K562 (cell line): ENCODE data around the gene UBTD1. TPM values are rescaled to one million over a fixed set of nuclear protein-coding genes. Genes with fewer than 3 reads are reported as not detected.

Source experiments
- ATAC-seq: fragments of 200-7000 bp; cut with Tn5 transposase; 3 replicates; pipeline ENCODE4 v1.9.1; 2020; ENCODE audit warnings: moderate library complexity
- BruUV-seq: library from RNA; stranded (reverse); fragments of 400-500 nt; replicated peaks from 2 replicates; lab custom pipeline; 2021; lab: Mats Ljungman, UMichigan
- CTCF ChIA-PET: fragments of 300-600 bp; formaldehyde crosslinking; extraction: SDS; loops from one replicate; lab custom pipeline; 2021; ENCODE audit warnings: low intra/inter-chr PET ratio; lab: Yijun Ruan, JAX
- POLR2A ChIA-PET: fragments of 300-600, 350-650 bp; sonication (Branson Sonifier 250); formaldehyde crosslinking; extraction: SDS; loops from one replicate; lab custom pipeline; 2021; ENCODE audit warnings: antibody characterized with exemption, inconsistent platforms; lab: Yijun Ruan, JAX
- DNase-seq, 4 experiments: peaks; one replicate each; pipeline versions ENCODE4 v3.0.0 to v3.0.0-alpha.2; 2011 to 2018; ENCODE audit warnings: low spot score in 3 of 4, mixed read lengths in 3 of 4; ENCODE audit errors: extremely low read depth in 1 of 4
- FAIRE-seq: peaks from 2 replicates; lab custom pipeline; 2011; peaks lifted over from hg19 to GRCh38; lab: Jason Lieb, UNC
- H2AFZ ChIP-seq: 2 replicates; pipeline ENCODE4 v1.6.0; 2011; ENCODE audit warnings: low read depth, low read length, control low read depth, inconsistent platforms
- H3K27ac ChIP-seq: fragments of 200-600 bp; 3 replicates; pipeline ENCODE4 v1.8.0; 2011; ENCODE audit warnings: low read depth, mild to moderate bottlenecking, control low read depth, inconsistent platforms, low read length, moderate library complexity, mixed read lengths; ENCODE audit errors: extremely low read depth
- H3K27me3 ChIP-seq, 2 experiments: fragments of 300-600 bp in 1 of 2; 2 replicates in 1 of 2; 3 replicates in 1 of 2; pipeline versions ENCODE4 v1.6.0 to v1.8.0; 2011; ENCODE audit warnings: inconsistent platforms in 2 of 2, low read length in 2 of 2, mild to moderate bottlenecking in 1 of 2, mixed read lengths in 1 of 2, moderate library complexity in 1 of 2; ENCODE audit not compliant: control insufficient read depth in 2 of 2, insufficient read depth in 2 of 2
- H3K36me3 ChIP-seq: fragments of 300-600 bp; 3 replicates; pipeline ENCODE4 v1.8.0; 2011; ENCODE audit warnings: mild to moderate bottlenecking, low read length, inconsistent platforms; ENCODE audit not compliant: control insufficient read depth, insufficient read depth
- H3K4me1 ChIP-seq, 2 experiments: fragments of 200-600 bp in 1 of 2; replicated peaks in 1 of 2; 2 replicates in 1 of 2; 3 replicates in 1 of 2; pipeline versions ENCODE4 v1.5.1 to v1.8.0; 2011; ENCODE audit warnings: inconsistent platforms in 2 of 2, low read length in 2 of 2, mild to moderate bottlenecking in 1 of 2, mixed read lengths in 1 of 2, moderate library complexity in 1 of 2; ENCODE audit not compliant: control insufficient read depth in 2 of 2, insufficient read depth in 2 of 2
- H3K4me2 ChIP-seq: 2 replicates; pipeline ENCODE4 v1.6.1; 2011; ENCODE audit warnings: low read length, control low read depth, inconsistent platforms, mixed read lengths; ENCODE audit not compliant: insufficient read depth
- H3K4me3 ChIP-seq: fragments of 200-600 bp; sonication (generic), shearing (Covaris generic); 2 replicates; pipeline ENCODE4 v1.5.1; 2016; ENCODE audit warnings: control low read depth, inconsistent platforms
- H3K79me2 ChIP-seq: fragments of 200-600 bp; 3 replicates; pipeline ENCODE4 v1.8.0; 2011; ENCODE audit warnings: low read length, inconsistent platforms; ENCODE audit not compliant: control insufficient read depth, insufficient read depth
- H3K9ac ChIP-seq, 2 experiments: 2 replicates each; pipeline versions ENCODE4 v1.6.0 to v1.6.1; 2011; ENCODE audit warnings: low read depth in 2 of 2, low read length in 2 of 2, control low read depth in 1 of 2, inconsistent platforms in 1 of 2, mild to moderate bottlenecking in 1 of 2, mixed read lengths in 1 of 2; ENCODE audit not compliant: insufficient read depth in 1 of 2
- H3K9me1 ChIP-seq: one replicate; pipeline ENCODE4 v1.6.0; 2011; ENCODE audit warnings: inconsistent platforms, mild to moderate bottlenecking, low read length, moderate library complexity; ENCODE audit not compliant: control insufficient read depth, insufficient read depth
- H3K9me3 ChIP-seq: replicated peaks from 2 replicates; pipeline ENCODE4 v1.5.1; 2011; ENCODE audit warnings: low read depth, low read length, inconsistent platforms; ENCODE audit not compliant: control insufficient read depth, insufficient read depth
- H4K20me1 ChIP-seq: replicated peaks from 2 replicates; pipeline ENCODE4 v1.6.1; 2011; ENCODE audit warnings: low read length, inconsistent platforms, mixed read lengths; ENCODE audit not compliant: control insufficient read depth, insufficient read depth
- KDM5B ChIP-seq: fragments of 200-600 bp; sonication (generic); IDR thresholded peaks from 2 replicates; pipeline ENCODE4 v1.6.1; 2012; ENCODE audit warnings: low read depth, mild to moderate bottlenecking, moderate library complexity, low read length, control low read depth, inconsistent platforms; ENCODE audit not compliant: insufficient replicate concordance
- MCM5 ChIP-seq: fragments of 450-650 bp; IDR thresholded peaks from 2 replicates; pipeline ENCODE4 v1.6.1; 2016; ENCODE audit warnings: low read depth
- NKRF ChIP-seq: fragments of 450-650 bp; IDR thresholded peaks from 2 replicates; pipeline ENCODE4 v1.6.1; 2016; ENCODE audit warnings: borderline replicate concordance
- POLR2AphosphoS5 ChIP-seq: IDR thresholded peaks from 2 replicates; pipeline ENCODE4 v1.6.1; 2011; ENCODE audit warnings: mild to moderate bottlenecking, low read depth, low read length, moderate library complexity; ENCODE audit not compliant: control insufficient read depth, insufficient read depth
- TCF7 ChIP-seq: sonication (generic); IDR thresholded peaks from 2 replicates; pipeline ENCODE4 v1.6.1; 2016; ENCODE audit warnings: antibody characterized with exemption, borderline replicate concordance
- UBTF ChIP-seq, 2 experiments: IDR thresholded peaks; 2 replicates each; pipeline ENCODE4 v1.6.1; 2012; ENCODE audit warnings: improper control_type of control experiment in 2 of 2, low read depth in 2 of 2, low read length in 2 of 2, borderline replicate concordance in 1 of 2
- ZNF197 ChIP-seq: fragments of 200-800 bp; sonication (Bioruptor generic); IDR thresholded peaks from 2 replicates; pipeline ENCODE4 v1.6.1; 2016; ENCODE audit warnings: low read depth, missing genetic modification characterization, missing compliant biosample characterization
- ZNF232 ChIP-seq: sonication (generic); formaldehyde crosslinking; IDR thresholded peaks from 2 replicates; pipeline ENCODE4 v1.8.0; 2022; ENCODE audit warnings: mild to moderate bottlenecking, missing genetic modification reagents
- ZNF639 ChIP-seq, 2 experiments: fragments of 200-800 bp in 1 of 2; sonication (Bioruptor generic) in 1 of 2; sonication (generic) in 1 of 2; formaldehyde crosslinking in 1 of 2; IDR thresholded peaks in 1 of 2; conservative IDR thresholded peaks in 1 of 2; 2 replicates each; pipeline versions ENCODE4 v1.5.0 to v1.6.1; 2016 to 2020; ENCODE audit warnings: missing compliant biosample characterization in 1 of 2, missing genetic modification characterization in 1 of 2, missing genetic modification reagents in 1 of 2
- WGBS: fragments of 100-300 bp; shearing (Covaris generic); methylation state at CpG from one replicate; pipeline ENCODE4 v1.1.6; 2016; ENCODE audit warnings: low coverage, mixed read lengths; ENCODE audit not compliant: insufficient coverage; ENCODE audit errors: missing lambda C conversion rate; 5-methylcytosine and 5-hydroxymethylcytosine counted together
- in situ Hi-C: fragments of 300-500 bp; cut with MboI; formaldehyde crosslinking; loops from 4 replicates; pipeline ENCODE4 v1.15.0; 2018; ENCODE audit warnings: inconsistent platforms, mixed read lengths
- intact Hi-C: fragments of 100-400 bp; cut with micrococcal nuclease; formaldehyde crosslinking; loops from 2 replicates; pipeline ENCODE4 v1.14.2; 2022
- polyA plus RNA-seq, 8 experiments: library from polyadenylated mRNA; depleted of rRNA in 4 of 8; stranded (reverse) in 5 of 8; unstranded in 3 of 8; fragments of >200 nt; fragmentation: Nextera tagmentation in 2 of 8; fragmentation: Illumina TruSeq in 1 of 8; extraction: Ambion mirVana in 2 of 8; extraction: Trizol in 1 of 8; gene quantifications; 2 replicates each; pipeline versions ENCODE4 v1.2.1 to v1.2.3, GENCODE V29; 2011 to 2014; ENCODE audit warnings: inconsistent platforms in 1 of 8, missing spikeins in 1 of 8
- total RNA-seq, 7 experiments: library from RNA; depleted of rRNA in 6 of 7; stranded (reverse); fragments of >200 nt in 6 of 7; fragmentation: Illumina TruSeq in 2 of 7; extraction: Trizol in 2 of 7; gene quantifications; 2 replicates each; pipeline versions ENCODE4 v1.2.1 to v1.2.3, GENCODE V29; 2011 to 2021; ENCODE audit warnings: low replicate concordance in 1 of 7

The UBTD1 gene
- total and polyA plus RNA-seq, 9 of the 15 experiments (the other 6 are each of a cell fraction or from before 2014, with no cell fraction given) = 0.08 to 1.6 (median 0.81) TPM; not detected in 1

- H3K79me2 ChIP-seq = peaks cover 32% of the 10 kb centered on the region
- ATAC-seq (no peak), FAIRE-seq (no peak)
Observed at GRCh38 chr10:97483506-97483905, 15.2 kb upstream of the UBTD1 start.

GRCh38 chr10:97483921-97484320 is 14.8 kb upstream of the UBTD1 start:
- ChIA-PET POLR2A (interaction anchor here (0.5 to 1.9 kb wide), 5 partner anchors 11 to 158 kb away, joined by 3 to 6 read pairs (median 3); no protein-coding TSS in a partner anchor), CTCF (no interaction called here)
- FAIRE-seq (no peak), DNase-seq (no peak), ATAC-seq (no peak)
- Histone ChIP-seq H3K36me3 (peaks cover 56% of the 10 kb centered on the region; the same call in 2 of the 3 replicates), H3K9ac (no peak overlapping the region), H3K4me2 (no peak overlapping the region), H3K4me1 (no peaks in the 10 kb centered on the region), H3K27ac (no peak overlapping the region), H3K9me3 (no peaks in the 10 kb centered on the region), H3K9me1 (no peaks in the 10 kb centered on the region), H2AFZ (no peak overlapping the region), H4K20me1 (no peaks in the 10 kb centered on the region), H3K27me3 (no peaks in the 10 kb centered on the region), H3K4me3 (no peak overlapping the region), H3K79me2 (peaks cover 36% of the 10 kb centered on the region)
- no TSS peak for BruUV-seq
- 89% methylated on average over 1 of the region's 1 CpG for WGBS
- in situ Hi-C loops (no loop called here), intact Hi-C loops (no loop called here)
- TF ChIP-seq MCM5 = no peak
- TF ChIP-seq ZNF639 (CRISPR knock-in tag; conservative IDR thresholded peaks at IDR 0.05 in 1 of 2, IDR thresholded peaks at IDR 0.05 in 1 of 2) = no peak
- no peak for TF ChIP-seq UBTF (IDR thresholded peaks at IDR 0.05; ENCODE audit: borderline replicate concordance in 1 of 2, low read depth in 2 of 2, low read length in 2 of 2)
- no peak for TF ChIP-seq KDM5B
- no peak for TF ChIP-seq NKRF
- TF ChIP-seq TCF7 = no peak
- TF ChIP-seq ZNF232 (CRISPR knock-in tag) = no peak

More at GRCh38 chr10:97483506-97483905, 15.2 kb upstream of the UBTD1 start:
- CTCF ChIA-PET = no interaction called here
- BruUV-seq = no TSS peak
- H3K27me3 ChIP-seq = no peaks in the 10 kb centered on the region
- no peak overlapping the region for H3K4me3 ChIP-seq
- H3K9ac ChIP-seq = no peak overlapping the region
- H4K20me1 ChIP-seq = no peaks in the 10 kb centered on the region
- peaks cover 57% of the 10 kb centered on the region; the same call in 2 of the 3 replicates for H3K36me3 ChIP-seq
- H3K27ac ChIP-seq = no peak overlapping the region
- in situ Hi-C loops = no loop called here
- H3K9me3 ChIP-seq = no peaks in the 10 kb centered on the region
- no peak overlapping the region for H3K4me2 ChIP-seq
- TF ChIP-seq ZNF197 (no peak), POLR2AphosphoS5 (no peak)
- TF ChIP-seq, all 486 proteins: peak for 0
- Histone ChIP-seq H2AFZ (no peak overlapping the region), H3K4me1 (no peaks in the 10 kb centered on the region), H3K9me1 (no peaks in the 10 kb centered on the region)
- WGBS = 63% methylated on average over 3 of the region's 3 CpGs
- POLR2A ChIA-PET = interaction anchor here (0.5 to 1.9 kb wide), 4 partner anchors 12 to 230 kb away, joined by 3 to 6 read pairs (median 3); no protein-coding TSS in a partner anchor
- intact Hi-C loops = no loop called here
- no peak for DNase-seq
